Measurements from ENCODE around the gene BCR. TPM values are rescaled to one million over a fixed set of nuclear protein-coding genes. Genes with fewer than 3 reads are reported as not detected.

BCR gene
- total RNA-seq, 1 donor from 2014 or later: 78.3 TPM

DNA sequence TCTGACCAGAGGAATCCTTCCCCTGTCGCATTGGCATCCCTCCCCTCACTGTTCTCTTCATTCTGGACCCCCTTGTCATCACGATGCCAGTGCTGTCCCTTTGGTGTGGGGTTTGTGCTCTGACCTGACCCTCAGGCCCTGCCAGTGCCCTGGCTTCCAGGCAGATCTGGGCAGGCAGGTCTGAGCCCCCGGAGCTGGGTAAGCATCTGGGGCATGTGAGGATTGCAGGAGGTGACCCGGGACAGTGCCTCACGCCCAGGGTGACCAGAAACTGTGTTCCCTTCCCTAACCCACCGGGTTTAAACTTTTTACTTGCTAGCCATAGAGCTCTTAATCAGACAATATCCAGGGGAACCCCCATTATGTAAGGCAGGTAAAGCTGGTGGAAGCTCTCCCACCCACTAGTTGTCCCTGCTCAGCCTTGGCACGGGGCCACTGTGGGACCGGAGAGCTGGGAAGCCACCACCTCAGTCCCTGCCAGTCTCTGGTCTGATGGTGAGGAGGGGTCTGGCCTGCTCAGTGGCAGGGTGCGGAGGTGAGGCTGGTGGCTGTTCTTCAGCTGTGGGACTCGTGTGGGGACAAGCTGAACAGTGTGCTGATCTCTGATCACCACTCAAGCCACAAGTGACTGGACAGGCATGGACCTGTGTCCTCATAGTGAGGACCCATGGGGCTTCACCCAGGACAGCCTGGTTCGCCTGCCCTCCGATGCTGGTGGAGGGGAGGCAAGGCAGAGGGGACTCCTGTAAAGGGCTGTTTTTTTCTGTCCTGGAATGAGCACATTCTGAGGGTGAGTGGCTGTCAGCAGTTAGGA is 38.0 kb downstream of the BCR start:
- intact Hi-C loops (cut with DNase I): loop anchor here (5.0 kb wide), 1 partner anchor 36 kb away; the partner anchor contains the start of gene BCR
- H3K27ac ChIP-seq: peak overlapping the region; percentile 78
- no peak for TF ChIP-seq CTCF (IDR thresholded peaks at IDR 0.05)
- no peaks in the 10 kb centered on the region for H3K27me3 ChIP-seq
- H3K4me1 ChIP-seq: peaks cover 83% of the 10 kb centered on the region
- no peak overlapping the region for H3K4me3 ChIP-seq
- no peaks in the 10 kb centered on the region for H3K9me3 ChIP-seq
- ATAC-seq (no peak), DNase-seq (no peak)
- no peaks in the 10 kb centered on the region for H3K36me3 ChIP-seq

DNA sequence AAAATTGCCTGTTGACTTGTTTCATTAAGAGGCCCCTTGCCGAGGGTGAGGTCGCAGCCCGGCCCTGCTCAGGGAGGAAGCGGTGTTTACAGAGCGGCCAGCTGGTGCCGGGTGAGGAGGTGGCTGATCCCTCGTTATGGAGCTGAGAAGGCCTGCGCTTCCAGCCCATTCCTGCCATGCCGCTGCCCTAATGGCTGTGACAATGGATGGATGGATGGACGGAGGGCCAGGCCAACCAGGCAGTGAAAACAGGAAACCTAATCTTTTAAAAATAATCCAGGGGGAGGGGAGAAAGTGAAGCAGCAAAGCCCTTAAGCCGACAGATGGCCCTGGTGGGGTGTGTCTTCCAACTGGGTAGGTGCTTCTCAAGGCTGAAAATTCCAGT is 38.5 kb downstream of the BCR start:
- no peaks in the 10 kb centered on the region for H3K9me3 ChIP-seq
- no peak for TF ChIP-seq CTCF (IDR thresholded peaks at IDR 0.05)
- peaks cover 89% of the 10 kb centered on the region for H3K4me1 ChIP-seq
- no peaks in the 10 kb centered on the region for H3K27me3 ChIP-seq
- no peak overlapping the region for H3K4me3 ChIP-seq
- peak overlapping the region; percentile 78 for H3K27ac ChIP-seq
- ATAC-seq: peak; percentile 75
- no peaks in the 10 kb centered on the region for H3K36me3 ChIP-seq
- intact Hi-C loops (cut with DNase I): loop anchor here (5.0 kb wide), 1 partner anchor 37 kb away; the partner anchor contains the start of gene BCR
- DNase-seq: peak; percentile 90

GRCh38 chr22:23219317-23219716 is 39.0 kb downstream of the BCR start:
- Histone ChIP-seq H3K4me3 (no peak overlapping the region), H3K27ac (peak overlapping the region; percentile 78), H3K27me3 (no peaks in the 10 kb centered on the region), H3K9me3 (no peaks in the 10 kb centered on the region), H3K36me3 (no peaks in the 10 kb centered on the region), H3K4me1 (peaks cover 92% of the 10 kb centered on the region)
- ATAC-seq (no peak), DNase-seq (no peak)
- no peak for TF ChIP-seq CTCF (IDR thresholded peaks at IDR 0.05)
- intact Hi-C loops (cut with DNase I): loop anchor here (5.0 kb wide), 1 partner anchor 37 kb away; the partner anchor contains the start of gene BCR

DNA sequence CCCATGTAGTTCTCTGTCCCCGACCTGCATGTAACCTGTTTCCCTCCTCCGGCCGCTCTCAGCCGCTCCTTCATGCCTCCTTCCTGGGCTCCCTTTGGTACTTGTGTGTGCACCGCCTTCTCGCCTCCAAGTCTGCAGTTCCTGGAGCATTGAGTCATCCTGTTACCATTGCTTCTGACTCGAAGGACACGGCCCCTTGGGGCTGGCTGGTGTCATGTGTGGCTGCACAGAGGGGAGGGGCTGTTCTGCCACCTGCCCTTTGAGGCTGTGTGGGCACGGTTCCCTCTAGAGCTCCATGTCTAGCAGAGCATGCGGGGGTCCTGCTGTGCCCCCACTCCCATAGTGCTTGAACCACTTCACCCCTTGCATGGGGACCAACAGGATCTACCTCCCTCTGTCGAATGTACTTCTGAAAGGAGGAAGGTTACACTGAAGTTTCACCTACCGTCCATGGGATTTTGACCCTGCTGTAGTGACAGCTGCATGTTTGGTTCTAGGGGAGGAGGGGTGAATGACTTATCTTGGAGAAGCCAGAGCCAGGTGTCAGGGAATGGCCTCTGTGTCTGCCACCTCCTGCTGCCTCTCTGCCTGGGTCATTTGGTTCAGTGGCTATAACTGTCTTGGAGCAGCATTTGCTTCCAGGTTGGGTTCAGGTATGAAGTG is 39.6 kb downstream of the BCR start:
- Histone ChIP-seq H3K4me3 (no peak overlapping the region), H3K36me3 (no peaks in the 10 kb centered on the region), H3K27ac (peak overlapping the region; percentile 78), H3K4me1 (peaks cover 93% of the 10 kb centered on the region), H3K9me3 (no peaks in the 10 kb centered on the region), H3K27me3 (no peaks in the 10 kb centered on the region)
- peak; percentile 77 for DNase-seq
- TF ChIP-seq CTCF (IDR thresholded peaks at IDR 0.05): no peak
- ATAC-seq: peak; percentile 69
- intact Hi-C loops (cut with DNase I): loop anchor here (5.0 kb wide), 1 partner anchor 38 kb away; the partner anchor contains the start of gene BCR

- no peak for TF ChIP-seq CTCF (IDR thresholded peaks at IDR 0.05)
- Histone ChIP-seq H3K4me1 (peaks cover 93% of the 10 kb centered on the region), H3K27ac (peak overlapping the region; percentile 78), H3K27me3 (no peaks in the 10 kb centered on the region), H3K4me3 (no peak overlapping the region), H3K36me3 (no peaks in the 10 kb centered on the region), H3K9me3 (no peaks in the 10 kb centered on the region)
- peak; percentile 70 for DNase-seq
- intact Hi-C loops (cut with DNase I): no loop called here
- ATAC-seq: peak; percentile 66
These were observed 40.4 kb downstream of the BCR start for GRCh38 chr22:23220485-23221350.

All from upper lobe of right lung (tissue), 1 donor.